Astrocyte (in vitro differentiated cells and primary cell): Measurements from ENCODE around the gene LEMD2. TPM values are rescaled to one million over a fixed set of nuclear protein-coding genes. Genes with fewer than 3 reads are reported as not detected.
A peak's percentile ranks its signal among the peaks of the same experiment; 100 is the strongest.

Source experiments
- DNase-seq: peaks from one replicate; pipeline ENCODE4 v3.0.0-alpha.2; 2010; ENCODE audit warnings: low read depth
- FAIRE-seq: peaks from 2 replicates; lab custom pipeline; 2011; peaks lifted over from hg19 to GRCh38; lab: Jason Lieb, UNC
- H2AFZ ChIP-seq: 2 replicates; pipeline ENCODE4 v1.6.0; 2012; ENCODE audit warnings: low read depth, low read length, inconsistent platforms
- H3K27ac ChIP-seq: 2 replicates; pipeline ENCODE4 v1.5.1; 2011; ENCODE audit warnings: low read depth, low read length, inconsistent platforms
- H3K27me3 ChIP-seq: 2 replicates; pipeline ENCODE4 v1.6.0; 2011; ENCODE audit warnings: low read length, inconsistent platforms; ENCODE audit not compliant: insufficient read depth
- H3K36me3 ChIP-seq: 2 replicates; pipeline ENCODE4 v1.5.1; 2011; ENCODE audit warnings: low read length, inconsistent platforms; ENCODE audit not compliant: insufficient read depth
- H3K4me1 ChIP-seq: 2 replicates; pipeline ENCODE4 v1.5.1; 2011; ENCODE audit warnings: low read length, inconsistent platforms; ENCODE audit not compliant: insufficient read depth
- H3K4me2 ChIP-seq: 2 replicates; pipeline ENCODE4 v1.6.0; 2012; ENCODE audit warnings: low read length, inconsistent platforms
- H3K4me3 ChIP-seq: 2 replicates; pipeline ENCODE4 v1.5.1; 2011; ENCODE audit warnings: low read depth, mild to moderate bottlenecking, low read length, inconsistent platforms; ENCODE audit not compliant: insufficient read depth
- H3K79me2 ChIP-seq: 2 replicates; pipeline ENCODE4 v1.6.0; 2012; ENCODE audit warnings: mild to moderate bottlenecking, low read length, inconsistent platforms; ENCODE audit not compliant: insufficient read depth
- H3K9ac ChIP-seq: 2 replicates; pipeline ENCODE4 v1.6.0; 2012; ENCODE audit warnings: mild to moderate bottlenecking, low read length, inconsistent platforms
- H3K9me3 ChIP-seq: 2 replicates; pipeline ENCODE4 v1.5.1; 2012; ENCODE audit warnings: low read depth, mild to moderate bottlenecking, low read length, inconsistent platforms; ENCODE audit not compliant: insufficient read depth
- H4K20me1 ChIP-seq: 2 replicates; pipeline ENCODE4 v1.6.0; 2012; ENCODE audit warnings: low read length, inconsistent platforms; ENCODE audit not compliant: insufficient read depth
- H3K27ac Mint-ChIP-seq: one replicate; pipeline ENCODE4 v1.8.0; 2021; ENCODE audit warnings: mild to moderate bottlenecking, mixed read lengths; ENCODE audit not compliant: unreplicated experiment
- H3K27me3 Mint-ChIP-seq: one replicate; pipeline ENCODE4 v1.8.0; 2021; ENCODE audit warnings: low read depth, mixed read lengths; ENCODE audit not compliant: unreplicated experiment
- H3K36me3 Mint-ChIP-seq: one replicate; pipeline ENCODE4 v1.8.0; 2021; ENCODE audit warnings: low read depth, mixed read lengths; ENCODE audit not compliant: unreplicated experiment
- H3K4me1 Mint-ChIP-seq: one replicate; pipeline ENCODE4 v1.8.0; 2021; ENCODE audit warnings: low read depth, mixed read lengths; ENCODE audit not compliant: unreplicated experiment
- H3K4me3 Mint-ChIP-seq: one replicate; pipeline ENCODE4 v1.8.0; 2021; ENCODE audit warnings: mild to moderate bottlenecking, moderate library complexity, mixed read lengths; ENCODE audit not compliant: unreplicated experiment
- H3K9me3 Mint-ChIP-seq: one replicate; pipeline ENCODE4 v1.8.0; 2021; ENCODE audit warnings: mild to moderate bottlenecking, mixed read lengths; ENCODE audit not compliant: unreplicated experiment
- EZH2 ChIP-seq: IDR thresholded peaks from 2 replicates; pipeline ENCODE4 v1.6.1; 2012; ENCODE audit warnings: mild to moderate bottlenecking, low read length, inconsistent platforms; ENCODE audit not compliant: insufficient read depth
- total RNA-seq: library from RNA; stranded (reverse); gene quantifications from 2 replicates; pipeline ENCODE4 v1.2.1, GENCODE V29; 2021
- TF ChIP-seq, protein P1 (sequence below): IDR thresholded peaks from 2 replicates; pipeline ENCODE4 v1.5.1; 2011; ENCODE audit warnings: low read depth, mild to moderate bottlenecking, inconsistent platforms, low read length, moderate library complexity; ENCODE audit not compliant: insufficient read depth

Gene LEMD2
- total RNA-seq, 1 donor from 2014 or later, result 62.2 TPM

DNA sequence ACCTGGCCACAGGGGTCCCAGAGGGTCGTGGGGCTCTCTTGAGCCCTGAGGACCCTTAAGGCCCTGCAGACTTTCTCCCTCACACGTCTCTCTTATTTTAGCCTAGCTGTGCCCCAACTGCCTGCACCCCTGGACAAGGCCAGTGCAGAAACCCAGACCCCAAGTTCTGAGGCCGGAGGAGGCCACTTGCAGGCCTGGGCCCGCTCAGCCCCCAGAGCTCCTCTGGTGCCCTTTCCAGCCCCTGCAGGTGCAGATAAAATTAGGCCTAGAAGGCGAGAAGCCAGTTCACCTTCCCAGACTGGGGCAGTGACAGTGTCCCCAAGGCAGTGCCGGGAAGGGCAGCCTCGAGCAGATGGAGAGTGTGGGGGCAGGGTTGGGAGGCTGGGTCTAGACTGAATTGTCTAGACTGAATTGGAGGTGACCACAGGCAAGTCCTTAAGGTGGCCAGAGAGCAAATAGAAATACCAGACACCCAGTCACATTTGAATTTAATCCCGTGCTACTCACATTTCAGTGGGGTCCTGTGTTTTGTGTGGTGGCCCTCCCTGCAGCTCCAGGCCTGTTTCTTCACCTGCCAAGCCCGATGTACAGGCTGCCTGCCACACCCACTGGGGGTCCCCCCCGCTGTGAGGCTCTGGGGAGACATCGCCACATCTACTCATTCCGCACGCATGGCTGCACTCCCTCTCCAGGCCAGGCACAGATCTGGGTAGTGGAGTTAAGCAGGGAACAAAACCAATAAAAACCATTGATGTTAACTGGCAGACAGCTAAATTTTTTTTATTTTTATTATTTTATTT, 33.7 kb downstream of the LEMD2 start:
- Histone ChIP-seq H3K36me3 (no peaks in the 10 kb centered on the region), H2AFZ (no peak overlapping the region), H3K9ac (no peak overlapping the region), H3K79me2 (no peaks in the 10 kb centered on the region), H3K27me3 (no peaks in the 10 kb centered on the region), H3K4me1 (no peaks in the 10 kb centered on the region), H3K9me3 (no peaks in the 10 kb centered on the region), H3K4me2 (no peak overlapping the region), H3K4me3 (no peak overlapping the region), H3K27ac (no peak overlapping the region), H4K20me1 (no peaks in the 10 kb centered on the region)
- TF ChIP-seq, protein P1, sequence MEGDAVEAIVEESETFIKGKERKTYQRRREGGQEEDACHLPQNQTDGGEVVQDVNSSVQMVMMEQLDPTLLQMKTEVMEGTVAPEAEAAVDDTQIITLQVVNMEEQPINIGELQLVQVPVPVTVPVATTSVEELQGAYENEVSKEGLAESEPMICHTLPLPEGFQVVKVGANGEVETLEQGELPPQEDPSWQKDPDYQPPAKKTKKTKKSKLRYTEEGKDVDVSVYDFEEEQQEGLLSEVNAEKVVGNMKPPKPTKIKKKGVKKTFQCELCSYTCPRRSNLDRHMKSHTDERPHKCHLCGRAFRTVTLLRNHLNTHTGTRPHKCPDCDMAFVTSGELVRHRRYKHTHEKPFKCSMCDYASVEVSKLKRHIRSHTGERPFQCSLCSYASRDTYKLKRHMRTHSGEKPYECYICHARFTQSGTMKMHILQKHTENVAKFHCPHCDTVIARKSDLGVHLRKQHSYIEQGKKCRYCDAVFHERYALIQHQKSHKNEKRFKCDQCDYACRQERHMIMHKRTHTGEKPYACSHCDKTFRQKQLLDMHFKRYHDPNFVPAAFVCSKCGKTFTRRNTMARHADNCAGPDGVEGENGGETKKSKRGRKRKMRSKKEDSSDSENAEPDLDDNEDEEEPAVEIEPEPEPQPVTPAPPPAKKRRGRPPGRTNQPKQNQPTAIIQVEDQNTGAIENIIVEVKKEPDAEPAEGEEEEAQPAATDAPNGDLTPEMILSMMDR, result no peak
- TF ChIP-seq EZH2, result no peak
- H3K27ac Mint-ChIP-seq, result no peak overlapping the region
- peaks cover 5% of the 10 kb centered on the region for H3K27me3 Mint-ChIP-seq
- H3K36me3 Mint-ChIP-seq, result no peaks in the 10 kb centered on the region
- no peak overlapping the region for H3K4me3 Mint-ChIP-seq
- DNase-seq (no peak), FAIRE-seq (no peak)
- H3K4me1 Mint-ChIP-seq, result peaks cover 5% of the 10 kb centered on the region
- H3K9me3 Mint-ChIP-seq, result no peaks in the 10 kb centered on the region

DNA sequence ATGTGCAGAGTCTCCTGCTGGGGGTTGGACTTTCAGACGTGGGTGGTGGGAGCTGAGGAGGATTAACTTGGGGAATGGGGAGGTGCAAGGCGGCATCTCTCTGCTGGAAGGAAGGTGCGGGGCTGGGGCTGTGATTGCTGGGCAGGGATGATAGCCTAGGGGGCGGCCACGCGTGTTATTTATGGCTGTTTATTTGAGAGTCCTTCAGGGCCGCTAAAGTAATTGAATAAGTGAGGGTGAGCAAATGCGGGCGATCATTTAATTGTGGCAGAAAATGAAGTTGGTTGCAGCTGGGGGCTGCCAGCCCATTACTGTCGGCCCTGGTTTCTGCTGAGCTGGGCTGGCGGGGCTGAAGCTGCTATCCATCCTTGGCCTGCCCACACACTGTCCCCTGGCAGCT, 34.7 kb downstream of the LEMD2 start:
- Histone ChIP-seq H3K4me2 (no peak overlapping the region), H3K9ac (no peak overlapping the region), H4K20me1 (no peaks in the 10 kb centered on the region), H3K27ac (no peak overlapping the region), H3K79me2 (no peaks in the 10 kb centered on the region), H3K9me3 (no peaks in the 10 kb centered on the region), H2AFZ (no peak overlapping the region), H3K4me3 (no peak overlapping the region), H3K36me3 (no peaks in the 10 kb centered on the region), H3K27me3 (no peaks in the 10 kb centered on the region), H3K4me1 (no peaks in the 10 kb centered on the region)
- Mint-ChIP-seq H3K4me1 (peaks cover 5% of the 10 kb centered on the region), H3K27me3 (peaks cover 9% of the 10 kb centered on the region), H3K9me3 (no peaks in the 10 kb centered on the region), H3K36me3 (no peaks in the 10 kb centered on the region), H3K4me3 (no peak overlapping the region), H3K27ac (peak overlapping the region; percentile 2)
- TF ChIP-seq, protein P1, result no peak
- TF ChIP-seq EZH2, result no peak
- FAIRE-seq (no peak), DNase-seq (no peak)

DNA sequence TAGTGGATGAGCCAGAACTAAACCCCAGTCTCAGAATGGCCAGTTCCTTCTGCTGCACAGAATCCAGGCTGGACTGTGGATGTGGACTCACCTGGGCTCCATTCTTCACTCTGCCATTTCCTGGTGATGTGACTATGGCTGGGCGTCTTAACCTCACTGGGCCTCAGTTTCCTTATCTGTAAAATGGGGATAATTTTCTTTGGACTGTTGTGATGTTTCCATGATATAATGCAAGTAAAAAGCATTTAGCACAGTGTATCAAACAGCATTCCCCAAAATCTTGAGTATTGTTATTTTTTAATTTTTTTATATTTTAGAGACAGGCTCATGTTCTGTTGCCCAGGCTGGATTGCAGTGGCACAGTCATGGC, 36.3 kb downstream of the LEMD2 start:
- no peaks in the 10 kb centered on the region for H3K4me1 ChIP-seq
- Mint-ChIP-seq H3K4me3 (no peak overlapping the region), H3K27me3 (peaks cover 9% of the 10 kb centered on the region), H3K4me1 (peaks cover 7% of the 10 kb centered on the region), H3K27ac (no peak overlapping the region), H3K36me3 (no peaks in the 10 kb centered on the region), H3K9me3 (no peaks in the 10 kb centered on the region)
- H3K27me3 ChIP-seq, result no peaks in the 10 kb centered on the region
- no peak overlapping the region for H3K4me2 ChIP-seq
- H3K79me2 ChIP-seq, result no peaks in the 10 kb centered on the region
- no peak overlapping the region for H3K27ac ChIP-seq
- H3K36me3 ChIP-seq, result no peaks in the 10 kb centered on the region
- FAIRE-seq, result no peak
- no peaks in the 10 kb centered on the region for H4K20me1 ChIP-seq
- H3K9me3 ChIP-seq, result no peaks in the 10 kb centered on the region
- H2AFZ ChIP-seq, result no peak overlapping the region
- H3K4me3 ChIP-seq, result no peak overlapping the region
- no peak overlapping the region for H3K9ac ChIP-seq
- no peak for DNase-seq
- TF ChIP-seq, protein P1, result no peak
- no peak for TF ChIP-seq EZH2
